Left ventricle myocardium superior (tissue), 1 donor: ENCODE measurements around the gene RELT. TPM values are rescaled to one million over a fixed set of nuclear protein-coding genes. Genes with fewer than 3 reads are reported as not detected.
"Not testable (repeated sequence)": the region's sequence is repeated elsewhere in the genome, so short reads cannot be mapped to it uniquely, and the experiment has no call there.

Experiments
- ATAC-seq: fragments of 200-7000 bp; cut with Tn5 transposase; one replicate; pipeline ENCODE4 v1.9.1; 2020; ENCODE audit warnings: mild to moderate bottlenecking, moderate library complexity
- DNase-seq: peaks from one replicate; pipeline ENCODE4 v3.0.0-alpha.2; 2020
- intact Hi-C: fragments of 100-400 bp; cut with micrococcal nuclease; formaldehyde crosslinking; loops from one replicate; pipeline ENCODE4 v1.11.0; 2022
- total RNA-seq: library from RNA; stranded (reverse); fragmentation: NEBNext Ultra II Directional; extraction: Animal tissue kit (Norgen Biotek cat#: 25700); gene quantifications from one replicate; pipeline ENCODE4 v1.2.1, GENCODE V29; 2021
- donor health status: DM: no; HTN: yes; CAD: no; lungs with severe emphysema.

RELT gene
- total RNA-seq, 1 donor from 2014 or later, result 1.8 TPM

DNA sequence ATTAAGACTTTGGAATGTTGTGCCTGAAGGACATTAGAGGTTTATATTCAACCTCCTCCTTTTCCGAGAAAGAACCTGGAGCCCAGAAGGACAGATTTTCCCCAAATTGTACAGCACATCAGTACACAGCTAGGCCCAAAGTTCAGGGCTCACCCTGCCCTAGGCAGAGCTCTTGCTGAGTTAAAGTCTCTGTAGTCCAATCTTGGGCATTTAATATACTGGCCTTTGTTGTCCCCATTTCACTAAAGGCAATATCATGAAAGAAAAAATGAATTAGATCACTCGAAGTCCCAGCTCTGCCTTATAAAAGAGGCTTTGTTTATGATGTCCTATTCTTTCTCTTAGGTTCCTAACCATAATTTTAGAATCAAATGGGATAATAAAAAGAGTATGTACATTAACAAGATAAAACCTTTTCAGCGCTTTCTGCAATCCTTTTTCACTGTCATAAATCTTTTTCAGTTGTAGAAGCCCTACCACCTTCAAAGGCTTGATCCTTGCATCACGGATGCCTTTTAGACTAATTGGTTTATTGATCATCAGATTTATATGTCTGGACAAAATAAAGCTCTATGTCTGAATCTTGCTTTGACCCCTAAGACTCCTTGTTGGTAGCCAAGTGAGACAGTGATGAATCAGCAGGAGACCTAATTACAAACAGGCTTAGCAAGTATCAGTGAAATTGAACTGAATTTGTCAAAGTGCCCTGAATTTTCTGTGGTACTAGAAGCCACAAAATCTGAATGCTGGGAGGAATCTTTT lies 39.8 kb downstream of the RELT start:
- intact Hi-C loops, result no loop called here
- DNase-seq (no peak), ATAC-seq (no peak)

DNA sequence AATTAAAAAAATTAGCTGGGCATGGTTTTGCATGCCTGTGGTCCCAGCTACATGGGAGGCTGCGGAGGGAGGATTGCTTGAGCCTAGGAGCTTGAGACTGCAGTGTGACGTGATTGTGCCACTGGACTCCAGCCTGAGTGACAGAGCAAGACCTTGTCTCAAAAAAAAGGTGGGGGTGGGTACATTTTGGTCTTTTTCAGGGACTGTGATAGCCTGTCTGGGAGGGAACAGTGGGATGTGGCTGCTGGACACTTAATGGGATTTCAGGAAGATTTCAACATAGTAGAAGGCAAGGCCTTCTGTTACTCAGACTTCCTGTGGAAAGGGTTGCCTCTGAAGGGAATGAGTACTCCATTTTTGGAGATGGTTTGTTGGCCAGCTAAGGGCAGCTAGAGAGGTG lies 40.6 kb downstream of the RELT start:
- DNase-seq (no peak), ATAC-seq (no peak)
- intact Hi-C loops, result no loop called here

DNA sequence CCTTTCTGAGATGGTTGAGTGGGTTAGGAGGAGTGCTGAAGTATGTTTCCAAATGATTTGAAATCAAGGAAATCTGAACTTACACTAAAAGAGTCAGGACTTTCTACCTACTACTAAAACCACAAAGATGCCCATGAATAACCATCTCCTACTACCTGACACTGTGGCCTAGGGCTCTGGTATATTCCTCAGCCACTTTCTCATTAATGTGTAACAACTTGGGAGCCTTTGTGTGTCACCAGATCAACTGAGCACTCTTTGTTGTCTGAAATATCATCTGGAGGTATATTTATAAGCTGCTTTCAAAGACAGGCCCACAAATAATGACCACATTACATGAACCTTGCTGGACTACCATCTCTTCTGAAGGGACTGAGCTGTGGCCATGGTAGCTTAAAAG lies 43.9 kb downstream of the RELT start:
- DNase-seq (no peak), ATAC-seq (no peak)
- intact Hi-C loops, result no loop called here

- no peak for ATAC-seq
- intact Hi-C loops, result no loop called here
- no peak for DNase-seq
Measured at GRCh38 chr11:73422886-73423285, 46.7 kb downstream of the RELT start.

DNA sequence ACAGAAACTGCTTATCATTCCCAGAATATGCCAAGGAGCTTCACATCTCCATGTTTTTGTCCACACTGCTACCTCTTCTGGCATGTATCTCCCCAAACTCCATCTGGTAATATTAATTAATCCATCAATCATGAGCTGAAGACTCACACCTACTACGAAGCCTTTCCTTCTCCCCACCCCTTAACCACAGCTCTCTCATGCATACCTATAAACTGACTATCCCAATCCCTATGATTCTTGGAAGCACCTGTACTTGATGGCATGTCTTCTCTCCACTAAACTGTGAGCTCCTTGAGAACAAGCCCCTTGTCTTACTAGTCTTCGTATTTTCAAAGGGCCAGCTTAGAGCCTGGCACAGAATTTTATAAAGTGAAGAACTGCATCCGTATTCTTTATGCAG lies 47.3 kb downstream of the RELT start:
- intact Hi-C loops, result no loop called here
- DNase-seq (no peak), ATAC-seq (no peak)

GRCh38 chr11:73425108-73425507 lies 48.9 kb downstream of the RELT start:
- peak; percentile 55 for ATAC-seq
- intact Hi-C loops, result no loop called here

GRCh38 chr11:73426219-73426850 lies 50.1 kb downstream of the RELT start:
- ATAC-seq (no peak), DNase-seq (no peak)
- intact Hi-C loops, result no loop called here

More at GRCh38 chr11:73425108-73425507, 48.9 kb downstream of the RELT start:
- DNase-seq, result no peak

GRCh38 chr11:73428227-73428626 lies 52.0 kb downstream of the RELT start:
- DNase-seq, result no peak
- ATAC-seq, result no peak
- intact Hi-C loops, result no loop called here

- no peak for ATAC-seq
- DNase-seq, result no peak
- intact Hi-C loops, result no loop called here
Measured at GRCh38 chr11:73428699-73429098, 52.5 kb downstream of the RELT start.

DNA sequence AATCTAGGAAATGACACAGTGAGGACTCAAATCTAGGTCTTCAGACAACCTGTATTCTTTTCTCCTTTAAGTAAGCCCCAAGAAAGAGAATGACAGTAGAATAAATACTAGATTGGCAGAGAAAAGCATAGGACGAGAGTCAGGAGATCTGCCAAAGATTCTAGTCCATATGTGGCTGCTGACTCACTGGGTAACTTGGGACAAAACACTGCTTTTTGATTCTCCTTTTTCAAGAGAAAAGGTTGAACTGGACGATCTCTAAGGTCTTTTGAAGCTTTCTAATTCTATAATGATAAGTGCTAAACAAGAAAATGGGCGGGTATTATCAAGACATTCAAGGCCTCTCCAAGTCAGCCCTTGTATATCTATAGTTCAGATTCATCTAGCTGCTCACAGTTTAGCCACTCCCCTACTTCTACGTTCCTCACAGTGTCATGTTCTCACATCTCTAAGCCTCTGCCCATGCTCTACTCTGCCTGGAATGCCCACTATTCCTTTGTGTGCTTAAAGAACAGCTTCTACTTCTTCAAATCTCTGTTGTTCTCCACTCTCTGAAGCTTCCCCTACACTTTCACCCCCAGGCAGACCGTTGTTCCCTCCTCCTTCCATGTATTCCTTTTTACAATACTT lies 53.0 kb downstream of the RELT start:
- ATAC-seq, result no peak
- intact Hi-C loops, result no loop called here
- DNase-seq, result no peak

GRCh38 chr11:73430326-73430725 lies 54.1 kb downstream of the RELT start:
- intact Hi-C loops, result no loop called here
- DNase-seq, result no peak
- no peak for ATAC-seq

DNA sequence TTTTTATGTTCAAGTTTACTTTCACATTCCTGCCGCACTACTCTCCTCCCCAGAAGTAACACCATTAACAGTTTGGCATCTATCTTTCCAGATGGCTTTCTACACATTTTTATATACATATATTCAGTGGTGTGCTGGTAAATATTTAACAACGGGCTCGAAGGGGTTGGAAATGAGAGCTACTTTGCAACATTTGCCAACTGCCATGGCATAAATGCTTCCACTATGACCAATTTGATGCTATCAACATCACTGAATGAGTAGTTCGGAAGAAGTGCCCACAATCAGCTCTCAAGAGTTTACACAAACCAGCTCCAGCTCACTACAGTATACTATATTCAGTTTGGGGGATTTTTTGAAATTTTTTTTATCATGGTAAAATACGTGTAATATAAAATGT lies 55.2 kb downstream of the RELT start:
- ATAC-seq (no peak), DNase-seq (no peak)
- intact Hi-C loops, result no loop called here

GRCh38 chr11:73436859-73437258 lies 60.7 kb downstream of the RELT start:
- intact Hi-C loops, DNase-seq: not testable (repeated sequence)
- peak; percentile 49 for ATAC-seq

DNA sequence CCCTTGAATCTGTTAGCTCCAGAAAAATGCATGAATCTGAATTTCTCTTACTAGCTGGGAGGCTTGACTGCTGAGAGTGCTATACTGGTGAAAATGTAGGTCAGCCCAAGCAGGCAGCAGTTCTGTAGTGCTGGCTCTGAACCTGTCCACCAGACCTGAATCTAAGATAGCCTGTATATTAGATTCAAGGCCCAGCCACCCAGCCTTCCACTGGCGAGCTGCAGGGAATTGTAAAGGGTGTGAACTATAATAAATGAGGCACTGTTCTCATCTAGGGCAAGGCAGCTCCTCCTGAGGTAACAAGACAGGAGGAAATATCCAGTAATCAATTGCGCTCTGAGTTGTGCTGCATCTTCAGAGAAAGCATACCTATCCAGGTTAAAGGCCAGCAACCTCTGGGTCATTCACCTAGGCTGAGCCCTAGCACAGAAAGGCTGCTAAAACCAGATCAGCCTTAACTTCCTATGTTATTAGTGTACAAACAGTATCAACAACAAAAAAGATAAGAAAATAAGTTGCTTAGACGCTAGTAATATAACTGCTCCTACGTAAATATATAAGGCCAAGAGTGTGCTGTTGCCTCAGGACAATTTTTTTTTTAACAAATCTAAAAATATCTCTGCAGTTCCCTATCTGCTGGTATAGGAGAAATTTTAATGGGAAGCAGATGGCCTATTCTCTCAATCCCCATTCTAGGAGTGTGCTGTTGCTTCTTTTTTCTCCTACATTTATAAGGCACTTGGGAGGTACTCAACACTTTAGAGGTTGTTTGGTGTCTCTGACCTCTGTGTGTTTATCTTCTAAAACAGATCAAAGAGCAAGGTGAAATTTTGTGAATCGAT lies 63.0 kb downstream of the RELT start:
- ATAC-seq (peak; percentile 70), DNase-seq (no peak)
- intact Hi-C loops, result no loop called here

GRCh38 chr11:73445980-73446379 lies 69.8 kb downstream of the RELT start:
- intact Hi-C loops, result no loop called here
- ATAC-seq (no peak), DNase-seq (no peak)

DNA sequence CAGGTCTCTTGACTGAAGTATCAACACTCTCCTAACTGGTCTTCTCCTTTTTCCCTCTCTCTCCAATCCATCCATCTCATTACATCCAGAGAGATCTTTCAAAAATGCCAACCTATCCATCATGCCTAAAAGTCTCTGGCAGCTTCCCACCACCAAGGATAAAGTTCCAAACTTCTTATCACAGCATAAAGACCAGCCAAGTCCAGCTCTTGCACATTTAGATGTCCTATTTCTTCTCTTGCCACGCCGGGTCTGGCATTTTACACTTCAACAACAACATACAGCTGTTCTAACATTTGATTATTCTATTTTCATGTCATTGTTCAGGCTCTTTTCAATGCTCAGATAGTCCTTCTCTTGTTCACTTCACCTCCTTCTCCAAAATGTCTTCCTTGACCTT lies 70.6 kb downstream of the RELT start:
- DNase-seq (no peak), ATAC-seq (peak; percentile 44)
- intact Hi-C loops, result no loop called here
